Renal cortex interstitium (tissue), 11 donors: ENCODE results near the gene LMBR1L. TPM values are rescaled to one million over a fixed set of nuclear protein-coding genes. Genes with fewer than 3 reads are reported as not detected.

ENCODE experiments used
- DNase-seq, 11 donors: peaks; one replicate each; pipeline ENCODE4 v3.0.0-alpha.2; 2013; ENCODE audit warnings: low read depth in 9 of 11, low spot score in 4 of 11; ENCODE audit errors: extremely low read depth in 1 of 11
- polyA plus RNA-seq, 3 donors: library from polyadenylated mRNA; unstranded; fragments of 120-200 nt; gene quantifications; one replicate each; pipeline ENCODE4 v1.2.1, GENCODE V29; 2013; ENCODE audit not compliant: insufficient read length in 3 of 3

Gene LMBR1L
- polyA plus RNA-seq, 3 donors = 72.3 to 116 (median 76.4) TPM

- peak; percentile 89 to 95 (median 93) for DNase-seq
Observed at GRCh38 chr12:49060237-49061156, 50.1 kb downstream of the LMBR1L start, which contains the start of gene KMT2D. TSS of gene KMT2D (minus strand) at chr12:49060794. CDS start at chr12:49055324, 5,470 bp downstream.

DNA sequence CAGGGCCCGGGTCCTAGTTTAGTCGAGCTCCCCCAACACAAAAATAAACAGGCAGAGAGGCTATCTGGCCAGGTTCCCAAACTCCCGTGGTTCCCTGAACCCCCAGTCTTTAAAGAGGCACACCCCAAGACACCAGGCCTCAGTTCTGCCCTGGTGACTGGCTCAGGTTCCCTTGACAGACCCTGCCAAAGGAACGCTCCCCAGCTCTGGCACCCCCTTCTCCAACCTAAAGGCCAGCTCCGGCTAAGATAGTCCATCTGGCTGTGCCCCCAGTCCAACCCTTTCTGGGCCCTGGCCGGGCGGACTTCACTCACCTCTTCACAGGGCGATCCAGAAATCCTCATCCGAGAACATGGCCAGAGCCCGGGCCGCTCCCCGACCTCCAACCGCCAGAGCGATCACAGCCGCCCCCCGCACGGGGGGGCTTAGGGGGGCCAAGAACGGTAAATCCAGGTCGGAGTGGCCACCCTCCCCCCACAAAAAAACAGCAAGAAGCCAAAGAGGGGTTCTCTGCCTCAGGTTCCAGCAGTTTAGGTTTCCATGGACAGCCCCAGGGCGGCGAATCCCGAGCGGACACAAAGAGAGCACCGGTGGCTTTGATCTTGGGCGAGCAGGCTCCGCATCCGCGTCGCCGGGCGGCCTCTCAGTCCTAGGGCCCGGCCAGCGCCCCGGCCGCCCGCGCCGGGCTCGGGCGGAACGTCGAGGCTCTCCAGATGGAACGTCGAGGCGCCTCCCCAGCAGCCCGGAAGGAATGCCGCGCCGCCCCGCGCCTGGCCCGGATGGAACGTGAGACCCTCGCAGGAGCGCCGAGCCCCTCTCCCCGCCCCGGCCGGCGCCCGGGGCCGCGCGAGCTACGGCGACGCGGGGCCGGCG is 51.1 kb downstream of the LMBR1L start:
- DNase-seq = peak in 1 of 11 donors; percentile 23

DNA sequence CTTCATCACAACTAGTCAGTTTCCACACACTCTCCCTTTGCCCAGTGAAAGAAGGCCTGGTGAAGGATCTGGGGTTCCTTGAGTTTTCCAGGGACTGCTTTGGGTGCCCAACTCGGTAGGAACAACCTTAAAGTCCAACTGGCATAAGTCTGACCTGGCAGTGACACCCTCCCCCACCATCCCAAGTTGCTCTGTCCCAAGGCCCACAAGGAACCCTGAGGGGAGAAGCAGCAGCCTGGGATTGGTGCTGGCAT is 51.7 kb downstream of the LMBR1L start:
- no peak for DNase-seq

DNA sequence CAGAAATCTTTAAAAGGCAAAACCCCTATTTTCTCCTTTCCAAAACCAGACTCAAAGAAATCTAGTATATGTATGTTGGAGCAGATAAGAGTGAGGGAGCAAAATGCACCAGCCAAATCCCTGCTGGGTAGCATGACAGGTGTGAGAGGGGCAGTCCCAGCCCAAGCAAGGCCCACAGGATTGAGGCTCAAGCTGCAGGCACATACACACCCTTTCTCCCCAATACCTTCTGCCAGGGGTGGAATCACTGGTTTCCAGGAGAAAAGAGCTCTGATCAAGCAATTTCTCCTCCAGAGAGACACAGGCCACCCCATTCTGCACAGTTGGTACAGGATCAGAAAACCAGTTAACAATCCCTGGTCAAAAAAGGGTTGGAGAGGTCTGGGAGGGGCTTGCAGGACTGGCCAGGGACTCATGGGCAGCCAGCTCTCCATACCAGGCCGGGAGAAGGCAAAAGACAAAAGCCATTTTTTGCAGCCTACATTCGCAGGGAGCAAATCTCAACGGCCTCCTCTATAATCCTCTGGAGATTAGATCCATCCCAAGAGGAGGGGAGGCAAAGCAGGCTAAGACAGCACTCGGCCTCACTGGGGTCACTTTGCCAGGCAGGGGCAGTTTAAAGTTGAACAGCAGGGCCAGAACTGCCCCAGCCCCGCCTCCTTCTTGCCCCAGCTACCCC is 52.1 kb downstream of the LMBR1L start:
- DNase-seq = no peak

DNA sequence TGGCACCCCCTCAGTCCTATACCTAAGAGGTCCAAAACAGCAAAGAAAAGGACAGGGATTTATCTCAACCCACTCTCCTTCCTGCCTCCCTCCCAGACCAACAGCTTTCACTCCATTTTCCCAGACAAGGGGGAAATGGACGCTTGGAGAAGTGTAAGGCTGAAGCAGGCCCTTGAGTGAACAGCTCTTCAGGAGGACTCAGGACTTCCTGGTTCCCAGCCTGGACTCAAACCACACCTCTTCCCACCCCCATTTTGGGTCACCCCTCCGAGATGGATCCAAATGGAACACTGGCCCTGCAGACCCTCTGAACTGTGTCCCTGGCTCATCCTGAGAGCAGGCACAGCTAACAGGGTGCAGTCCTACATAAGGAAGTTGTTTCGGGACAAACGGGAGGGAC is 52.8 kb downstream of the LMBR1L start:
- DNase-seq = no peak

DNA sequence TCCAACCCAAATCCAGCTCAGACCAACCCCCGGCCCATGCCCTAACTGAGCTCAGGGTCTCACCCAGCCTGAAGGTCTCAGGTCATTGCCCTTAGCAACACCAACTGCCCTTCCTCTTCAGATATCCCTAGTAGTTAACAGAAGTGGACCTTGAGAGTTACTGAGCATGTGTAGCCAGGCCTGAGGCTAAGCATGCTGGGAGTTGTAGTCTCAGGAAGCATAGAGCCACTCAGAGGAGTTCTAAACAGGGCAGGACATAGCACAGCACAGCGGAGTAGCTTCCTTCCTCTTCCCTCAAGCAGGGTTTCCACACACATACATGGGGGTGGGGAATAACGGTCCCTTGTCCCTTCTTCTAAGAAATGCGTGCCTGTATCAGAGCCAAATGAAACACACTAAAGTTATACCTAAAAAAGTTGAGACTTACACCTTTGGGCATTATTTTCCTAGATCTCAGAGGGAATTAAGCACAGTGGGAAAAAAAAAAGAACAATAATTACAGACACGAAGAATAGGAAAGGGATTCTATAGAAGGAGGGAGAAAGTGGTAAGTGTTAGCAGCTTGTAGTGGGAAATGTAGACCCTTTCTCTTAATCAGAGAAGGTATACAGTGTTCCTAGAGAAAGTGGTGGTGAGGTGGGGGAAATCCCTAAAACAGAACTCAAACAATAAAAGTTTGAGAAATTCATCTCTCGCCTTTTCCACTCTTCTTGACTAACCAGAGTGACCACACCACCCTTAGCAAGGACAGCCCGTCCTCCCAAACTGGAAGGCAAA is 54.5 kb downstream of the LMBR1L start:
- DNase-seq = peak in 4 of 11 donors; percentile 22 to 48 (median 34)

GRCh38 chr12:49055092-49055491 is 55.6 kb downstream of the LMBR1L start:
- no peak for DNase-seq

- DNase-seq = no peak
Observed at GRCh38 chr12:49054524-49054923, 56.1 kb downstream of the LMBR1L start.

DNA sequence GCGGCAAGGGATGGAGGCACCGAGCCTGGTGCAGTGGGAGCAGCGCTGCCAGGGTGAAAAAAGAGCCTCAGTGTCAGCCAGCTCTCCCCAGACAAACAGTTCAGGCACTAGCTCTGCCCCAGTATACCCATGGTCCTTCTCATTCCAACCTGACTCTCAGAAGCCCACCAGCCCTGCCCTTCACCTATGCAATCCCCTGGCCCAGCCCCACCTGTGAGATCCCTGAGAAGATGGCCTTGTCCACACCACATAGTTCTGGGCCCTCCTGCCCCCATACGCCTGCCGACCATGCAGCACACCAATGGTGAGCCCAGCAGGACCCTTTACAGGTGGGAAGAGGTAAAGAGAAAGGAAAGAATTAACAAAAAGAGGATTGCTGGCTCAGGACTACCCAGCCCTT is 56.6 kb downstream of the LMBR1L start:
- DNase-seq = no peak

- no peak for DNase-seq
Observed at GRCh38 chr12:49052451-49053208, 58.0 kb downstream of the LMBR1L start.

DNA sequence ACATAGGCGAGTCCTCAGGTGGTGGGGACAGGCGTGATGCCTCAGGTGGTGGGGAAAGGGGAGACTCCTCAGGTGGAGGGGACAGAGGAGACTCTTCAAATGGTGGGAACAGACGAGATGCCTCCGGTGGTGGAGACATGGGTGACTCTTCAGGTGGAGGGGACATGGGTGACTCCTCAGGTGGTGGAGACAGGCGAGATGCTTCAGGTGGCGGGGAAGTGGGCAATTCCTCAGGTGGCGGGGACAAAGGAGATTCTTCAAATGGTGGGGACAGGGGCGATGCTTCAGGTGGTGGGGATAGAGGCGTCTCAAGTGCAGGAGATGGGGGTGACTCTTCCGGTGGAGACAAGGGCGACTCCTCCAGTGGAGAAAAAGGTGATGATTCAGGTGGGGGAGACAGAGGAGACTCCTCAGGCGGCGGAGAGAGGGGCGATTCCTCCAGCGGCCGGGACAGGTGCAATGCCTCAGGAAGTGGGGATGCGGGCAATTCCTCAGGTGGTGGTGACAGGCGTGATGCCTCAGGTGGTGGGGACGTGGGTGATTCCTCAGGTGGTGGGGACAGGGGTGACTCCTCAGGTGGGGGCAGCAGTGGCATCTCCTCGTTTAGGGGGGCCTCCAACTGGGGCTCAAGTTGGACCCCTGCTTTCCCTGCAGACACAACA is 58.7 kb downstream of the LMBR1L start:
- no peak for DNase-seq

- DNase-seq = no peak
Observed at GRCh38 chr12:49051373-49051764, 59.3 kb downstream of the LMBR1L start.

DNA sequence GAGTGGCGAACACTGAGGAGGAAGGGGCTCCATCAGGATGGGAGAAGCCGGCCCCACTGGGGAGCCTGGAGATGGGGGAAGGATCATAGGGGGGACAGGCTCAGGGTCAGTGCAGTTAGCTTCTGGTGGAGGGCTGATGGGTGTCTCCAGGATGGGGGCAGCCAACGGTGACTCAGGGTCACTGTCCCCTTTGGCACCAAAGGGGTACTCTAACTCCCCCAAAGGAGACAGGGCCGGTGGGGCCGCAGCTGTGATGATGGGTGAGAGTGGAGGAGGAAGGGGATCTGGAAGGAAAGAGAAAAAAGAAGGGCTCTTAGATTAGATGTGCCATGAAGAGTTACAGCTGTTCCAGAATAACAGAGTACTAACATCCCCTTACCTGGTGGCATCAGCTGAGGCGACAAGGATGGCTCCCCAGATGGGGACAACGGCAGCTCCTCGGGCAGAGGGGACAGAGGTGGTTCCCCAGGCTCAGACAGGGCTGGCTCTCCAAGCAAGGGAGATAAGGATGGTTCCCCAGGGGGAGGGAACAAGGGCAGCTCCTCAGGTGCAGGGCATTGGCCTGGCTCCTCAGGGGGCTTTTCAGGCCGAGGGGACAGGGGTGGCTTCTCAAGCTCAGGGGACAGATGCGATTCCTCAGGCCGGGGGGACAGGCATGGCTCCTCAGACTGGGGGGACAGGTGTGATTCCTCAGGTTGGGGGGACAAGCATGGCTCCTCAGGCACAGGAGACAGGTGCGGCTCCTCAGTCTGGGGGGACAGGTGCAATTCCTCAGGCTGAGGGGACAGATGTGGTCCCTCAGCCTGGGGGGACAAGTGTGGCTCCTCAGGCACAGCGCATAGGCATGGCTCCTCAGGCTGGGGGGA is 59.9 kb downstream of the LMBR1L start:
- DNase-seq = no peak

- no peak for DNase-seq
Observed at GRCh38 chr12:49049566-49050224, 61.0 kb downstream of the LMBR1L start.

DNA sequence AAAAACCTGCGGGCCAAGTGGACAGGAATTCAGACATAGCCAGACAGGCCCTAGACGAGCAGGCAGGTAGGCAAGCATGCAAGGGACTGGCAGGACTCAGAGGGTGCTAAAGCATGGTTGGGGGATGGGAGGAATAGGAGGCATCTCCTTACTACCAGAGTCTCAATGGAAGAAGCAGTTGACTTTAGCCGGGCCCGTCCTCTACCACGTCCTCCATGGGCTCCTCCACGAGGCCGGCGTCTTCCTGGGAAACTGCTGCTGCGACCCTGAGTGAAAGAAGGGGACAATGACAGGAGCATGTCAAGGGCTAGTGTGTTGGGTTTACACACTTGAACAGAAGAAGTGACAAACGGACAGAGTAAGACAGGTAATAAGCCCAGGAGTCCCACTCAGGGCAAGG is 61.7 kb downstream of the LMBR1L start:
- no peak for DNase-seq
